ENCODE results near the gene FCAR. TPM values are rescaled to one million over a fixed set of nuclear protein-coding genes. Genes with fewer than 3 reads are reported as not detected.
"Not testable (repeated sequence)": the region's sequence is repeated elsewhere in the genome, so short reads cannot be mapped to it uniquely, and the experiment has no call there.

Gene FCAR
- total RNA-seq, 2 donors from 2014 or later: 0.59 to 1.5 TPM

DNA sequence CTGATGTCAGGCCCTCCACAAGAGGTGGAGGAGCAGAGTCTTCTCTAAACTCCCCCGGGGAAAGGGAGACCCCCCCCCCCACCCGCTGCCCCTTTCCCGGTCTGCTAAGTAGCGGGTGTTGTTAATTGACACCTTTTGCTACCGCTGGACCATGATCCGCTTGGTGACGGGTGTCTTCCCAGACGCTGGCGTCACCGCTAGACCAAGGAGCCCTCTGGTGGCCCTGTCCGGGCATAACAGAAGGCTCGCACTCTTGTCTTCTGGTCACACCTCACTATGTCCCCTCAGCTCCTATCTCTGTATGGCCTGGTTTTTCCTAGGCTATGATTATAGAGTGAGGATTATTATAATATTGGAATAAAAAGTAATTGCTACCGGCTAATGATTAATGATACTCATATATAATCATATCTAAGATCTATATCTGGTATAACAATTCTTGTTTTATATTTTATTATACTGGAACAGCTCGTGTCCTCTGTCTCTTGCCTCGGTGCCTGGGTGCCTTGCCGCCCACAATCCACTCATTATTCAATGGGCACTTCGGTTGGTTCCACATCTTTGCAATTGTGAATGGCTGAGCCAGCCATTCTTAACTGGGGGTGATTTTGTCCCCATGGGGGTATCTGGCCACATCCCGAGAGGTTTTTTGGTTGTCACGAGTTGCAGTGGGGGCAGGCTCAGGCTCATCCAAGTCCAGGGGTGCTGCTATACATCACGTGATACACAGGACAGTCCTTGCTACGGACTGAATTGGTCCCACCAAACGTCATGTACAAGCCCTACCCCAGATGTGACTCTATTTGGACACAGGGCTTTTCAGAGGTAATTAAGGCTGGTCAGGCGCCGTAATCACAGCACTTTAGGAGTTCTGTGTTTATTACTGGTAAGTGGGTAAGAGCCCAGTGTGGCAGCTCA lies 45.9 kb downstream of the FCAR start:
- not testable (repeated sequence) for H3K27me3 ChIP-seq; H3K9me3 ChIP-seq; H3K27ac ChIP-seq; H3K4me1 ChIP-seq; H3K36me3 ChIP-seq; H3K4me3 ChIP-seq; DNase-seq (ENCODE audit: low spot score)
- TF ChIP-seq, protein P1, sequence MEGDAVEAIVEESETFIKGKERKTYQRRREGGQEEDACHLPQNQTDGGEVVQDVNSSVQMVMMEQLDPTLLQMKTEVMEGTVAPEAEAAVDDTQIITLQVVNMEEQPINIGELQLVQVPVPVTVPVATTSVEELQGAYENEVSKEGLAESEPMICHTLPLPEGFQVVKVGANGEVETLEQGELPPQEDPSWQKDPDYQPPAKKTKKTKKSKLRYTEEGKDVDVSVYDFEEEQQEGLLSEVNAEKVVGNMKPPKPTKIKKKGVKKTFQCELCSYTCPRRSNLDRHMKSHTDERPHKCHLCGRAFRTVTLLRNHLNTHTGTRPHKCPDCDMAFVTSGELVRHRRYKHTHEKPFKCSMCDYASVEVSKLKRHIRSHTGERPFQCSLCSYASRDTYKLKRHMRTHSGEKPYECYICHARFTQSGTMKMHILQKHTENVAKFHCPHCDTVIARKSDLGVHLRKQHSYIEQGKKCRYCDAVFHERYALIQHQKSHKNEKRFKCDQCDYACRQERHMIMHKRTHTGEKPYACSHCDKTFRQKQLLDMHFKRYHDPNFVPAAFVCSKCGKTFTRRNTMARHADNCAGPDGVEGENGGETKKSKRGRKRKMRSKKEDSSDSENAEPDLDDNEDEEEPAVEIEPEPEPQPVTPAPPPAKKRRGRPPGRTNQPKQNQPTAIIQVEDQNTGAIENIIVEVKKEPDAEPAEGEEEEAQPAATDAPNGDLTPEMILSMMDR (IDR thresholded peaks at IDR 0.05): peak in 1 of 2 donors; percentile 36

DNA sequence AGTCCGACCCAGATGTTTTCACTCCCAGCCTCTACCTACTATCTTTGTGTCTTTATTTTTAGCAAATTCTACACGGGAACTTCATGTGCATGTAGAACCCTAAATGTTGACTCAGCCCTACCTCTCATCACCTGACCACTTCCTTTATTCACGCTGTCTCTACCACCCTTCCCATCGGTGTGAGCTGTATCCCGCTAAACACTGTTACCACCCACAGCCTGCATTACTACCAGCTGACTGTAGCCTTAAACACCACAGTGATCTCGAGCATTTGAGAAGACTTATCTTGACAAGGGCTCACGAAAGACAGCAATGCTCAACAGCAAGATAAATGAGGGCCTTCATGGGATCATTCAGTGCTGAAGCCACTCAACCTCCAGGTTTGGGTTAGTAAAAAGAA lies 47.0 kb downstream of the FCAR start:
- TF ChIP-seq, protein P1 (IDR thresholded peaks at IDR 0.05): no peak
- Histone ChIP-seq H3K36me3 (no peaks in the 10 kb centered on the region), H3K4me3 (no peak overlapping the region), H3K9me3 (no peaks in the 10 kb centered on the region), H3K27ac (no peak overlapping the region), H3K27me3 (no peaks in the 10 kb centered on the region), H3K4me1 (no peaks in the 10 kb centered on the region)
- no peak for DNase-seq (ENCODE audit: low spot score)

DNA sequence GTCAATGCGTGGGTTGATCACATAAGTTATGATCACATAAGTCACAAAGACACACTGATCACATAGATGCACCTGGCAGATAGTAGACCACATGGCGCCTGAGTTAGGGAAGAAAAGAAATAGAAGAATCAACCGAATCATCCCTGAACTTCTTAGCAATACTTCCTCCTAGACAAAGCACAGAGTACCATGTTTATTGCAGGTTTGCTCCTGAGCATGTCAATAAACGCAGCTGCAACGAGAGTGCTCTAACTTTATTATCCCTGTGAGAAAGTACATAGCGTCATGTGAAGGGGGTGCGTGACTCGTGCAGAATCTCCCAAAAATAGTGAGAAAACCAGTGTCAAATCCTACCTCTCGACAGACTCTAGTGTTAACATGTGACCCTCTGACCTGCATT lies 49.2 kb downstream of the FCAR start:
- H3K9me3 ChIP-seq: peaks cover 0 to 4% of the 10 kb centered on the region in 2 donors
- H3K27me3 ChIP-seq: no peaks in the 10 kb centered on the region
- no peaks in the 10 kb centered on the region for H3K36me3 ChIP-seq
- TF ChIP-seq, protein P1 (IDR thresholded peaks at IDR 0.05): no peak
- no peak overlapping the region for H3K27ac ChIP-seq
- H3K4me1 ChIP-seq: no peaks in the 10 kb centered on the region
- H3K4me3 ChIP-seq: no peak overlapping the region
- DNase-seq (ENCODE audit: low spot score): no peak

DNA sequence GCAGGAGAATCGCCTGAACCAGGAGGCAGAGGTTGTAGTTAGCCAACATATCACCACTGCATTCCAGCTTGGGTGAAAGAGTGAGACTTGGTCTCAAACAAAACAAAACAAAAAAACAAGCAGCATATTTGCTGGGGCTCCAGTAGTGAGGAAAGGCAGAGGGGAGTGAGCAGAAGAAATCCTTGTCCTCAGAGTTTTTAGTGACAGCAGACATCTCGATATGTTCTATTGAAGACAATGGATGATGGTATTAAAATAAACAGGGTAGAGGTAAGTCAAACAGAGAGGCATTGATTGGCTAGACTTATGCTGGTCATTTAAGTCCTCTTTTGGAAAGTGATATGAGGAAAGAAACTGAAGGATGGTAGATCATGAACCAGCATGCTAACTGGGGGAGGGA lies 54.3 kb downstream of the FCAR start:
- no peaks in the 10 kb centered on the region for H3K36me3 ChIP-seq
- H3K4me3 ChIP-seq: no peak overlapping the region
- H3K9me3 ChIP-seq: peaks cover 0 to 13% of the 10 kb centered on the region in 2 donors
- TF ChIP-seq, protein P1 (IDR thresholded peaks at IDR 0.05): no peak
- no peak for DNase-seq (ENCODE audit: low spot score)
- no peak overlapping the region for H3K27ac ChIP-seq
- H3K4me1 ChIP-seq: no peaks in the 10 kb centered on the region
- no peaks in the 10 kb centered on the region for H3K27me3 ChIP-seq

DNA sequence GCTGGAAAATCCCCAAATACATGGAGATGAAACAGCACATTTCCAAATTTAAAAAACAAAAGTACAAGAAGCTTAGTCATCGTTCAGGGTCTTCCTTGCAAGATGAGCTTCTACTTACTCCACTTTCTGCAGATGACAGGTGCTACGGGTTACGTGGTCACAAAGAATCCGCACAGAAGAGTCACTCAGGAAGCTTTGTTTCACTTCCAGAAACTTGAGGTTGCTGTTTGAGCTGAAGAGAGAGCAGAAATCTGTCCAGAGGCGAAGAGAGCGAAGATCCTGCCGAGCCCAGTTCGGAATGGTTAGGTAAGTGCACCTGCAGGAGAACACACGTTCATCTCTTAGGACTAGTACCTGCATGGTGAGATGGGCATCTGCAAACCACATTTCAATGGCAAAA lies 63.9 kb downstream of the FCAR start:
- TF ChIP-seq, protein P1 (IDR thresholded peaks at IDR 0.05): no peak
- DNase-seq (ENCODE audit: low spot score): no peak
- Histone ChIP-seq H3K4me1 (no peaks in the 10 kb centered on the region), H3K27me3 (no peaks in the 10 kb centered on the region), H3K4me3 (no peak overlapping the region), H3K27ac (no peak overlapping the region), H3K36me3 (no peaks in the 10 kb centered on the region), H3K9me3 (no peaks in the 10 kb centered on the region)

Data from right atrium auricular region (tissue), 2 donors.